K562 (cell line): ENCODE measurements around the gene RBP3.

Source experiments
- CREB1 ChIP-seq, 2 experiments: sonication (generic) in 1 of 2; formaldehyde crosslinking in 1 of 2; IDR thresholded peaks; 2 replicates each; pipeline versions ENCODE4 v1.6.1 to v1.8.0; 2012 to 2022; ENCODE audit warnings: inconsistent platforms in 1 of 2, mild to moderate bottlenecking in 1 of 2, missing genetic modification reagents in 1 of 2, moderate library complexity in 1 of 2
- EP300 ChIP-seq: IDR thresholded peaks from 2 replicates; pipeline ENCODE4 v1.6.1; 2012; ENCODE audit warnings: low read length, improper control_type of control experiment
- FOXO4 ChIP-seq: fragments of 450-650 bp; formaldehyde crosslinking; IDR thresholded peaks from 2 replicates; pipeline ENCODE4 v1.4.0; 2020; ENCODE audit warnings: mild to moderate bottlenecking, moderate library complexity
- MAFK ChIP-seq: IDR thresholded peaks from 2 replicates; pipeline ENCODE4 v1.6.1; 2011; ENCODE audit warnings: low read length, improper control_type of control experiment
- NRF1 ChIP-seq, 2 experiments: fragments of 450-650 bp; IDR thresholded peaks in 1 of 2; conservative IDR thresholded peaks in 1 of 2; 2 replicates each; pipeline ENCODE4 v1.6.1; 2014; ENCODE audit warnings: mild to moderate bottlenecking in 2 of 2
- SIN3A ChIP-seq, 2 experiments: fragments of 150-350 bp in 1 of 2; IDR thresholded peaks; 2 replicates each; pipeline ENCODE4 v1.6.1; 2011 to 2016; ENCODE audit warnings: borderline replicate concordance in 2 of 2, low read depth in 2 of 2, low read length in 2 of 2, mild to moderate bottlenecking in 2 of 2, moderate library complexity in 2 of 2; ENCODE audit not compliant: control insufficient read depth in 1 of 2
- SRSF9 ChIP-seq: fragments of 200-400 bp; formaldehyde crosslinking; IDR thresholded peaks from 2 replicates; pipeline ENCODE4 v1.6.1; 2017; ENCODE audit warnings: low read depth, low read length, borderline replicate concordance

DNA sequence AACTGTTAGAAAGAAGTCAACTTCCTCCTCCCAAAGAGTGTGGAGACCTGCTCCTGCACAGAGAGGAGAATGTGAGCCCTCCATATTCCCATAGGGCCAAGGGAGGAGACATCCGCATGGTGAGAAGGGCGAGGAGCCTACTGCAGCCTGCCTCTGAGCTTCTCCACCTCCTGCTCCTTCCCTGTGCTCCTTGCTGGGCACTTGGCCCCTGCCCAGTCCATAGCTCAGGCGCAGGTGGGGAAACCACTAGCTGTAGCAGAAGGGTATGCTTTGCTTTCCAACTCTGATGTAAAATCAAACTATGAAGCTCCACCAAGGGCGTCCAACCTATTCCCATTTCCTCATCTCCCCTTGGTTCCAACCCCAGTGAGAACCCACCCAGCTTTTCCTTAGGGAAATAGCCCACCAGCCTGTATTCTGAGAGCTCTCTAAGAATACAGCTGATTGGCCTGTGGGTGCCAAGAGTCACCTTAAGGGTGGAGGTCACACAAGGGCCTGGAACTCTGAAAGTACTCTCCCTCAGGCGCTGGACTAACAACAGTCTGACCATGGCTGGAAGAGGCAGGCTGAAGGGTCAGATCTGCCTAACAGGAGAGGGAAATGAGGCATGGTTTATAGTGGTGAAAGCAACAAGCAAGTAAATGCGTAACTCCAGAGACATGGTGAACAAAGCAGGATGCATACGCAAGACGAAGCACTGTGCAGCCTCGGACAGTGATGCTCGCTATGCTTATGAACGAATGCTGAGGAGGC lies 22.0 kb downstream of the RBP3 start:
- TF ChIP-seq MAFK (no peak), FOXO4 (CRISPR knock-in tag) (no peak), SRSF9 (no peak), NRF1 (conservative IDR thresholded peaks at IDR 0.05 in 1 of 2, IDR thresholded peaks at IDR 0.05 in 1 of 2) (no peak), SIN3A (IDR thresholded peaks at IDR 0.05; ENCODE audit: borderline replicate concordance in 2 of 2, control insufficient read depth in 1 of 2, low read depth in 2 of 2, low read length in 2 of 2) (no peak), EP300 (no peak), CREB1 (IDR thresholded peaks at IDR 0.05) (no peak), CREB1 (CRISPR knock-in tag; IDR thresholded peaks at IDR 0.05) (no peak)
